HFF-Myc (cell line): ENCODE data around the gene ZNF383.
"Not testable (repeated sequence)": the region's sequence is repeated elsewhere in the genome, so short reads cannot be mapped to it uniquely, and the experiment has no call there.

Source experiments
- DNase-seq: peaks from one replicate; pipeline ENCODE4 v3.0.0-alpha.2; 2011; ENCODE audit warnings: low read depth; ENCODE audit errors: extremely low read depth
- H3K4me3 ChIP-seq: replicated peaks from 2 replicates; pipeline ENCODE4 v1.5.1; 2011; ENCODE audit warnings: low read depth, mild to moderate bottlenecking, control low read depth, low read length
- TF ChIP-seq, protein P1 (sequence below): IDR thresholded peaks from 2 replicates; pipeline ENCODE4 v1.5.1; 2012; ENCODE audit warnings: mild to moderate bottlenecking, low read depth, low read length, control low read depth; ENCODE audit errors: missing control alignments

ZNF383 gene

DNA sequence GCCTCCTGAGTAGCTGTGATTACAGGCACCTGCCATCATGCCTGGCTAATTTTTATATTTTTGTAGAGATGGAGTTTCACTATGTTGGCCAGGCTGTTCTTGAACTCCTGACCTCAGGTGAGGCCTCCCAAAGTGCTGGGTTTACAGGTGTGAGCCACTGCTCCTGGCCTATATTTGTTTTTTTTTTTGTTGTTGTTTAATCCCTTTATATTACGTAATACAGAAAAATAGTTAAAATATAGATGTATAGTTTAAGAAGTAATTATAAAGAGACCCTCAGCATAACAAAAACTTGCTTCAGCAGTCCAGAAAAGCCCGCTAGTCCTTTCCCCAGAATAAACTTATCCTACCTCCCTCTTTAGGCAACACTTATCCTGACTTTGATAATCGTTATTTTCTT lies 2.4 kb downstream of the ZNF383 start:
- TF ChIP-seq, protein P1, sequence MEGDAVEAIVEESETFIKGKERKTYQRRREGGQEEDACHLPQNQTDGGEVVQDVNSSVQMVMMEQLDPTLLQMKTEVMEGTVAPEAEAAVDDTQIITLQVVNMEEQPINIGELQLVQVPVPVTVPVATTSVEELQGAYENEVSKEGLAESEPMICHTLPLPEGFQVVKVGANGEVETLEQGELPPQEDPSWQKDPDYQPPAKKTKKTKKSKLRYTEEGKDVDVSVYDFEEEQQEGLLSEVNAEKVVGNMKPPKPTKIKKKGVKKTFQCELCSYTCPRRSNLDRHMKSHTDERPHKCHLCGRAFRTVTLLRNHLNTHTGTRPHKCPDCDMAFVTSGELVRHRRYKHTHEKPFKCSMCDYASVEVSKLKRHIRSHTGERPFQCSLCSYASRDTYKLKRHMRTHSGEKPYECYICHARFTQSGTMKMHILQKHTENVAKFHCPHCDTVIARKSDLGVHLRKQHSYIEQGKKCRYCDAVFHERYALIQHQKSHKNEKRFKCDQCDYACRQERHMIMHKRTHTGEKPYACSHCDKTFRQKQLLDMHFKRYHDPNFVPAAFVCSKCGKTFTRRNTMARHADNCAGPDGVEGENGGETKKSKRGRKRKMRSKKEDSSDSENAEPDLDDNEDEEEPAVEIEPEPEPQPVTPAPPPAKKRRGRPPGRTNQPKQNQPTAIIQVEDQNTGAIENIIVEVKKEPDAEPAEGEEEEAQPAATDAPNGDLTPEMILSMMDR = no peak
- no peak overlapping the region for H3K4me3 ChIP-seq
- no peak for DNase-seq

DNA sequence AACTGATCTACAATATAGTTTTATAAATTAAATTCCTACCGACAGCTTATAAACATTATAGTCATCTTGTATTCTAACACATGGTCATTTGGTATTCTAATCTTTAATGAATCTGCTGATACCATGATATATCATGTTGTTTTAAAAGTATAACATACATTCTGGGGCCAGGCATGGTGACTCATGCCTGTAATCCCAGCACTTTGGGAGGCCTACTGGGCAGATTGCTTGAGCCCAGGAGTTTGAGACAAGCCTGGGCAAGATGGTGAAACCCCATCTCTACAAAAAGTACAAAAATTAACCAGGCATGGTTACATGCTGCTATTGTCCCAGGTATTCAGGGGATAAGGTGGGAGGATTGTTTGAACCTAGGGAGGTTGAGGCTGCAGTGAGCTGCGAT lies 3.1 kb downstream of the ZNF383 start:
- no peak overlapping the region for H3K4me3 ChIP-seq
- TF ChIP-seq, protein P1 = no peak
- no peak for DNase-seq

DNA sequence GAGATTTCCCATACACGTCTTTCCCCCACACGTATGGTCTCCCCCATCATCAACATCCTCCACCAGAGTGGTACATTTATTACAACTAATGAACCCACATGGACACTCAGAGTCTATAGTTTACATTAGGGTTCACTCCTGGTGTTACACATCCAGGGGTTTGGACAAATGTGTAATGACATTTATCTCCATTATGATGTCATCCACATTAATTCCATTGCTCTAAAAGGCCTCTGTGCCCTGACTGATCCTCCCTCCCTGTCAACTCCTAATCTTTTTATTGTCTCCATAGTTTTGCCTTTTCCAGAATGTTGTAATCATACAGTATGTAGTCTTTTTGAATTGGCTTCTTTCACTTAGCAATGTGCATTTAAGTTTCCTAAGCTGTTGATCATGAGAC lies 8.2 kb downstream of the ZNF383 start:
- TF ChIP-seq, protein P1 = no peak
- H3K4me3 ChIP-seq = no peak overlapping the region
- no peak for DNase-seq

DNA sequence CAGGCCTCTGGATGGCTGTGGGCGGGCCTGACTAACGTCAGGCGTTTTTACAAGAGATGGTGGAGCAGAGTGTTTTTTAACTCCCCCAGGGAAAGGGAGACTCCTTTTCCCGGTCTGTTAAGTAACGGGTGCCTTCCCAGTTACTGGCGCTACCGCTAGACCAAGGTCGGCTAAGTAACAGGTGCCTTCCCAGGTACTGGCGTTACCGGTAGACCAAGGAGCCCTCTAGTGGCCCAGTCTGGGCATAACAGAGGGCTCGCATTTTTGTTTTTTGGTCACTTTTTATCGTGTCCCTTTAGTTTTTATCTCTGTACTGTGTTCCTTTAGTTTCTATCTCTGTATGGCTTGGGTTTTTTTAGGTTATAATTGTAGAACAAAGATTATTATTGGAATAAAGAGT lies 10.0 kb downstream of the ZNF383 start:
- TF ChIP-seq, protein P1 = peak; percentile 53
- no peak overlapping the region for H3K4me3 ChIP-seq
- no peak for DNase-seq

DNA sequence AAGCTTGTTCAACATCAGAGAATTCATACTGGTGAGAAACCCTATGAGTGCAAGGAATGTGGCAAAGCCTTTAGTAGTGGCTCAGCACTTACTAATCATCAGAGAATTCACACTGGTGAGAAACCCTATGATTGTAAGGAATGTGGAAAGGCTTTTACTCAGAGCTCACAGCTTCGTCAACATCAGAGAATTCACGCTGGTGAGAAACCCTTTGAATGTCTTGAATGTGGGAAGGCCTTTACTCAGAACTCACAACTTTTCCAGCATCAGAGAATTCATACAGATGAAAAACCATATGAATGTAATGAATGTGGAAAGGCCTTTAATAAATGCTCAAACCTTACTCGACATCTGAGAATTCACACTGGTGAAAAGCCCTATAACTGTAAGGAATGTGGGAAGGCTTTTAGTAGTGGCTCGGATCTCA lies 25.2 kb downstream of the ZNF383 start:
- DNase-seq = no peak
- no peak overlapping the region for H3K4me3 ChIP-seq
- TF ChIP-seq, protein P1 = no peak

DNA sequence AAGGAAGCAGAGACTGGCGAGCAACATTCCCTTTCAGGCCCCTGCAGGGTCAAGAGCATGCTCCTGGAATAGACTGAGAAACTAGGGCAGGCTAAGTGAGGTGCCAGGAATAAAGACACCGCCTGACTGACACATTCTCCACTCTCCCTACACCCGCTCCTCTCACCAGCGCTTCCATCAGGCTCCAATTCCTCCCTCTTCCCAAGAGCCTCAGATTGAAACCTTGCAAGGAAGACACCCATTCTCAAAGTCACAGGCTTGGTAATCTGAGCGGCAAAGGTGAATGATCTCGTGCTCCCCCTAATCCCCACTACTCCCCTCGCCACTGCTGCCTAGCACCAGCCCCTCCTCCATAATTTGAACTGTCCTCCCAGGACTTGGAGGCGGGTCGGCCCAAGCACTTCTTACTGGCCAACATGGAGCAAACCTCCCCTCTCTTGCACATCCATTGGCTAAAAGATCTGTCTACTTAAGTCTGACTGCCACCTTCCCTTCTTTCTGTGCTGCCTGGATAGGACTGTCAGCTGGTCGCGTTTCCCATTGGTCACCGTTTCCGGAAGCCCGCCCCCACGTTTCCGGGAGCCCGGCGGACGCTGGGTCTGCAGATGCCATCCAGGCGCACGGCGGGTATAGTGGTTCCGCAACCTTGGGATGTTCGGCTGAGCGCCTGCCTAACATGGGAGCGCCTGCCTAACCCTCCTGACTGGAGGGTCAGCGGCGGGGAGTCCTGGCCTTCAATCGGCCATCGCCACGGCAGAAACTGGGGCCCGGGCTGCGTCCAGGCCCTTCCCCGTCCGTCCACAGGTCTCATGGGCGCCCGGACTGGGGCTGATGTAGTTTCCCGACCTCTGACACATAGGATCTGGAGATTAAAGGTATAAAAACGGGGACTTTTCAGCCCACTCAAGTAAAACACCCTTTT lies 33.6 kb downstream of the ZNF383 start:
- H3K4me3 ChIP-seq = peak overlapping the region; percentile 52
- DNase-seq = peak; percentile 49
- TF ChIP-seq, protein P1 = no peak

DNA sequence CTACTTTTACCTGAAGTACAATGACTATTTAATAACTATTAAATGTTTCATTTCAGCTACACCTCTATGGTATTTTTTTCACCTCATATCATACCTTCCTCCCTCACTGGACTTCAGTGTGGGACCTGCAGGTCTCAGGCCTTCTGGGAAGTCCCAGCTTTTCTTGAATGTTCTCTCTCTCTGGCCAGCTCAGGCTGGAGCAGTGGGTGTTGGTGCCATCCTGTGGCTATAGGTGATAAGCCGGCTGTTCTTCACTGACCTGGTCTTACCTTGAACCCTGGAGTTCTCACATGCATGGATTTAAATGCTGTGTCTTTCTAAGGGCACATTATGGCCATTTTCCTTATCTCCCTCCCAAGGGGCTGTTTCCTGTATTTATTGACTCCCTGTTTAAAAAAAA lies 45.0 kb downstream of the ZNF383 start:
- not testable (repeated sequence) for DNase-seq, H3K4me3 ChIP-seq

DNA sequence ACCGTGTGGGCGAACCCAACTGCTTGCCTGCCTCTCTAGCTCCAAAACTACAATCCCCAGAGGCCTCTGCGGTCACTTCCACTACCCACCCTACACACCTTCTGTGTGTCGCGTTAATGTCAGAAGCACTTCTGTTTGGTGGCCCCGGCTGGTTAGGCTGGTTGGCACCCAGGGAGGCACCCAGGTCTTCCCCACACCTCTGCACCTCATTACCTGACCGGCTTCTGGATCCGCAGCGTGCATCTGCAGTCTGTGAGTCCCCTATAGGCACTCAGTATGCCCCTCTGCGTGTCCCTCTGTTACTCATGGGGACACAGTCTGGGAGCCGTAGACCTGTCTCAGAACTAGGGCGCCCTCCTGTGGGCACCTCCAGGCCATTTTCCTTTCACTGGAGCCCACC lies 49.0 kb downstream of the ZNF383 start:
- DNase-seq, H3K4me3 ChIP-seq: not testable (repeated sequence)

DNA sequence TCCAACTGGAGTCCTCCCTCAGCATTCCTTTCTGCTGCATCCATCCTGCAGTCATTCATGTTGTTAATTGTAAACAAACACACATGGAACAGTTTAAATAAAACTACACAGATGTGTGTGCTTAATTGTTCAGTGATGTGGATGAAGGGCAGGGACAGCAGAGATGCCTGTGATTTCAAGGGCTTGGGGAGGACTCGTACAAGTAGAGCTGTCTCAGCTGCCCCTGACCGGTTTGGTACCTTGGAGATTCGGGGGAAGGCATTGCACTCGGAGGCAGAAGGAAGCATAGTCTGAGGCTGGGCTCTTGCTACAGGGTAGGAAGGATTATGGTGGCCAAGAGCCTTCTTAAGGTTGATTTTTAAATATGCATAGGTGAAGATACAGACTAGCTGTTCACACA lies 49.7 kb downstream of the ZNF383 start:
- DNase-seq, H3K4me3 ChIP-seq: not testable (repeated sequence)

DNA sequence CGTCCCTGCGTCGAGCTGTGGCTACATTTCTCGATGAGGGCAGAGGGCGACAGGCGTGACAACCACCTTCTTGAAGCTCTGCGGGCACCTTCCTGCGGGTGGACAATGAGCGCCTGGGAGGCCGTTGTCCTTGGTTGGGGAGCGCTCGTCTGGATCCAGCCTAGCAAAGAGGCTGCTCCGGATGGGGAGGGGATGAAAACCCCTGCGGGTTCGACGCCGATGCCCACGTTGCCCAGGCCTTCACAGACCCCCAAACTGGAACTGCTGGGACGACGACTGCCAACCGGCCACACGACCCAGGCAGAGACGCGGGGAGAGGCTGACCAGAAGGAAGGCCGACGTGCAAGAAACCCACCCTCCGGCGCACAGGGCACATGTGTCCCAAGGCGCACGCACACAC lies 62.6 kb downstream of the ZNF383 start:
- H3K4me3 ChIP-seq, DNase-seq: not testable (repeated sequence)

DNA sequence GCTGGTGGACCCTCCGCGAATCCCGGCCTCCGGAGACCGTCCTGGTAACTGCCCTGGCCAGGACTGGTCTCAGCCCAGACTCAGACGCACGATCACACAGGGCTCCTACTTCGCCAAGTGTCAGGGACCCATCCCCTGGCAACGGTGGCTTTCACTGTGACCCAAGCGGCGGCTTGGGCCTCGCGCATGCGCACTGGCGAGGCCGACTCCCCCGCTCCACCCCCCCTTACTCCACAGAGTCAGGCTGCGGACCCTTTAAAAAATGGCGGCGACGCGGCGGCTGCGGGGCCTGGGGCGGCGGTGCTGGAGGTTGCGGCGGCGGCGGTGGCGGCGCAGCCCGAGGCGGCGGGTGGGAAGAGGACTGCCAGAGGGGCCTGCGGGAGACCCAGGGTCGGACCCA lies 66.0 kb downstream of the ZNF383 start:
- not testable (repeated sequence) for DNase-seq, H3K4me3 ChIP-seq
